Lower lobe of right lung (tissue), 2 donors: ENCODE data around the gene POU3F2. TPM values are rescaled to one million over a fixed set of nuclear protein-coding genes. Genes with fewer than 3 reads are reported as not detected.

Experiments
- ATAC-seq, 2 donors: fragments of 200-7000 bp; cut with Tn5 transposase; one replicate each; pipeline ENCODE4 v1.9.1; 2020 to 2022; ENCODE audit warnings: mild to moderate bottlenecking in 2 of 2, moderate library complexity in 2 of 2
- DNase-seq: peaks from one replicate; pipeline ENCODE4 v3.0.0-alpha.2; 2020
- H3K27ac ChIP-seq: fragments of 200-600 bp; one replicate; pipeline ENCODE4 v1.8.0; 2022
- H3K27me3 ChIP-seq: fragments of 200-600 bp; one replicate; pipeline ENCODE4 v1.8.0; 2022; ENCODE audit warnings: low read depth
- H3K36me3 ChIP-seq: fragments of 200-600 bp; one replicate; pipeline ENCODE4 v1.8.0; 2022; ENCODE audit warnings: mild to moderate bottlenecking
- H3K4me1 ChIP-seq: fragments of 200-600 bp; one replicate; pipeline ENCODE4 v1.8.0; 2022
- H3K4me3 ChIP-seq: fragments of 200-600 bp; one replicate; pipeline ENCODE4 v1.8.0; 2022; ENCODE audit warnings: mild to moderate bottlenecking
- H3K9me3 ChIP-seq: fragments of 200-600 bp; one replicate; pipeline ENCODE4 v1.8.0; 2022
- CTCF ChIP-seq: fragments of 200-600 bp; IDR thresholded peaks from one replicate; pipeline ENCODE4 v1.8.0; 2022; ENCODE audit warnings: antibody characterized with exemption, mild to moderate bottlenecking
- intact Hi-C: fragments of 100-400 bp; cut with DNase I; formaldehyde crosslinking; loops from one replicate; pipeline ENCODE4 v1.11.0; 2022
- total RNA-seq: library from RNA; stranded (reverse); fragmentation: NEBNext Ultra II Directional; extraction: Animal tissue kit (Norgen Biotek cat#: 25700); gene quantifications from one replicate; pipeline ENCODE4 v1.2.1, GENCODE V29; 2021
- donor health status: DM: no; HTN: yes; CAD: no; lungs with severe emphysema.

Gene POU3F2
- total RNA-seq, 1 donor from 2014 or later, result not detected

GRCh38 chr6:98843271-98844243 lies 9.2 kb downstream of the POU3F2 start:
- intact Hi-C loops, result loop anchor here (10.0 kb wide), 1 partner anchor 719 kb away; no protein-coding TSS in a partner anchor
- Histone ChIP-seq H3K27me3 (peaks cover 100% of the 10 kb centered on the region), H3K36me3 (no peaks in the 10 kb centered on the region), H3K4me3 (no peak overlapping the region), H3K9me3 (no peaks in the 10 kb centered on the region), H3K4me1 (peaks cover 37% of the 10 kb centered on the region), H3K27ac (no peak overlapping the region)
- DNase-seq (no peak), ATAC-seq (no peak)
- TF ChIP-seq CTCF, result no peak

GRCh38 chr6:98844244-98845210 lies 10.2 kb downstream of the POU3F2 start:
- H3K27me3 ChIP-seq, result peaks cover 99% of the 10 kb centered on the region
- H3K9me3 ChIP-seq, result no peaks in the 10 kb centered on the region
- intact Hi-C loops, result loop anchor here (10.0 kb wide), 1 partner anchor 720 kb away; no protein-coding TSS in a partner anchor
- peak in 1 of 2 donors; percentile 5 for ATAC-seq
- H3K36me3 ChIP-seq, result no peaks in the 10 kb centered on the region
- no peak for TF ChIP-seq CTCF
- no peak for DNase-seq
- peaks cover 39% of the 10 kb centered on the region for H3K4me1 ChIP-seq
- no peak overlapping the region for H3K27ac ChIP-seq
- H3K4me3 ChIP-seq, result peak overlapping the region; percentile 32

GRCh38 chr6:98845211-98846020 lies 11.0 kb downstream of the POU3F2 start:
- peak; percentile 74 to 87 for ATAC-seq
- H3K27ac ChIP-seq, result no peak overlapping the region
- no peaks in the 10 kb centered on the region for H3K36me3 ChIP-seq
- peaks cover 39% of the 10 kb centered on the region for H3K4me1 ChIP-seq
- H3K9me3 ChIP-seq, result no peaks in the 10 kb centered on the region
- H3K4me3 ChIP-seq, result peak overlapping the region; percentile 32
- H3K27me3 ChIP-seq, result peaks cover 98% of the 10 kb centered on the region
- peak; percentile 77 for TF ChIP-seq CTCF
- intact Hi-C loops, result loop anchor here (10.0 kb wide), 1 partner anchor 721 kb away; no protein-coding TSS in a partner anchor
- DNase-seq, result peak; percentile 73

GRCh38 chr6:98846021-98846380 lies 11.6 kb downstream of the POU3F2 start:
- peaks cover 39% of the 10 kb centered on the region for H3K4me1 ChIP-seq
- intact Hi-C loops, result loop anchor here (10.0 kb wide), 1 partner anchor 721 kb away; no protein-coding TSS in a partner anchor
- ATAC-seq, result no peak
- peaks cover 95% of the 10 kb centered on the region for H3K27me3 ChIP-seq
- DNase-seq, result no peak
- H3K4me3 ChIP-seq, result no peak overlapping the region
- H3K9me3 ChIP-seq, result no peaks in the 10 kb centered on the region
- H3K27ac ChIP-seq, result no peak overlapping the region
- no peaks in the 10 kb centered on the region for H3K36me3 ChIP-seq
- no peak for TF ChIP-seq CTCF
